ENCODE measurements around the gene CACNG4.

GRCh38 chr17:66923886-66924285 lies 40.6 kb upstream of the CACNG4 start:
- no peak for TF ChIP-seq RAD21 (conservative IDR thresholded peaks at IDR 0.05)
- no peak for TF ChIP-seq CTCF (IDR thresholded peaks at IDR 0.05; ENCODE audit: poor library complexity, severe bottlenecking)
- no peak for TF ChIP-seq EZH2 (IDR thresholded peaks at IDR 0.05; ENCODE audit: borderline replicate concordance, insufficient read depth, low read length, poor library complexity, severe bottlenecking)
- no peak for TF ChIP-seq POLR2AphosphoS5 (IDR thresholded peaks at IDR 0.05)
- no peak for TF ChIP-seq EP300 (conservative IDR thresholded peaks at IDR 0.05; ENCODE audit: poor library complexity, severe bottlenecking)
- no peak for TF ChIP-seq SMC3 (conservative IDR thresholded peaks at IDR 0.05; ENCODE audit: poor library complexity)
- TF ChIP-seq REST (IDR thresholded peaks at IDR 0.05; ENCODE audit: borderline replicate concordance) = no peak
- TF ChIP-seq TAF1 (IDR thresholded peaks at IDR 0.05; ENCODE audit: low read depth) = no peak
- no peak for TF ChIP-seq MXI1 (conservative IDR thresholded peaks at IDR 0.05; ENCODE audit: poor library complexity, severe bottlenecking)

All from neural cell (in vitro differentiated cells).